PC-9 (cell line): ENCODE results near the gene BCAT1. TPM values are rescaled to one million over a fixed set of nuclear protein-coding genes. Genes with fewer than 3 reads are reported as not detected.

Source experiments
- BruUV-seq: library from RNA; stranded (reverse); fragments of 400-500 nt; replicated peaks from 2 replicates; lab custom pipeline; 2021; lab: Mats Ljungman, UMichigan
- CTCF ChIA-PET: fragments of 300-600 bp; sonication (Branson Sonifier 250); formaldehyde crosslinking; loops from one replicate; lab custom pipeline; 2022; ENCODE audit warnings: antibody characterized with exemption; lab: Charles Lee
- POLR2A ChIA-PET: fragments of 300-600 bp; sonication (Branson Sonifier 250); formaldehyde crosslinking; loops from one replicate; lab custom pipeline; 2022; ENCODE audit warnings: antibody characterized with exemption; ENCODE audit not compliant: unreplicated experiment; lab: Charles Lee
- DNase-seq, 2 experiments: peaks; one replicate each; pipeline versions ENCODE4 v3.0.0 to v3.0.0-alpha.2; 2015 to 2022; ENCODE audit warnings: mixed read lengths in 1 of 2
- H2AFZ ChIP-seq: fragments of 200-600 bp; sonication (generic); 2 replicates; pipeline ENCODE4 v1.8.1; 2017; ENCODE audit warnings: antibody characterized with exemption
- H3F3A ChIP-seq: fragments of 200-600 bp; sonication (generic); 2 replicates; pipeline ENCODE4 v1.8.1; 2017; ENCODE audit warnings: antibody characterized with exemption, mild to moderate bottlenecking, low read depth; ENCODE audit not compliant: insufficient read depth
- H3K27ac ChIP-seq: fragments of 200-600 bp; sonication (generic); 2 replicates; pipeline ENCODE4 v1.6.1; 2016; ENCODE audit warnings: mixed run types
- H3K27me3 ChIP-seq: fragments of 200-600 bp; sonication (generic); 2 replicates; pipeline ENCODE4 v1.6.1; 2016; ENCODE audit warnings: low read depth, mixed run types; ENCODE audit not compliant: insufficient read depth
- H3K36me3 ChIP-seq: fragments of 200-600 bp; sonication (generic); 2 replicates; pipeline ENCODE4 v1.6.1; 2016; ENCODE audit warnings: low read depth, mixed run types
- H3K4me1 ChIP-seq: fragments of 200-600 bp; sonication (generic); replicated peaks from 2 replicates; pipeline ENCODE4 v1.6.1; 2016; ENCODE audit warnings: mixed run types; ENCODE audit not compliant: insufficient read depth
- H3K4me2 ChIP-seq: fragments of 200-600 bp; sonication (generic); 2 replicates; pipeline ENCODE4 v1.6.1; 2017; ENCODE audit warnings: mixed run types
- H3K4me3 ChIP-seq: fragments of 200-600 bp; sonication (generic); 2 replicates; pipeline ENCODE4 v1.6.1; 2016; ENCODE audit warnings: mixed run types
- H3K79me2 ChIP-seq: fragments of 200-600 bp; sonication (generic); 2 replicates; pipeline ENCODE4 v1.6.1; 2017; ENCODE audit warnings: low read depth, mixed run types
- H3K9me2 ChIP-seq: fragments of 200-600 bp; sonication (generic); 2 replicates; pipeline ENCODE4 v1.8.1; 2017; ENCODE audit warnings: mild to moderate bottlenecking; ENCODE audit not compliant: insufficient read depth
- H3K9me3 ChIP-seq: fragments of 200-600 bp; sonication (generic); 2 replicates; pipeline ENCODE4 v1.8.1; 2016; ENCODE audit warnings: low read depth; ENCODE audit not compliant: insufficient read depth
- H4K20me1 ChIP-seq: fragments of 200-600 bp; sonication (generic); 2 replicates; pipeline ENCODE4 v1.8.1; 2017; ENCODE audit not compliant: insufficient read depth
- CTCF ChIP-seq: fragments of 200-600 bp; sonication (generic); conservative IDR thresholded peaks from 2 replicates; pipeline ENCODE4 v1.6.1; 2017; ENCODE audit warnings: mixed run types, antibody characterized with exemption, mild to moderate bottlenecking, moderate library complexity
- EZH2 ChIP-seq: fragments of 200-600 bp; sonication (generic); IDR thresholded peaks from 2 replicates; pipeline ENCODE4 v1.8.0; 2017; ENCODE audit warnings: antibody characterized with exemption, low read depth
- intact Hi-C: fragments of 100-400 bp; cut with micrococcal nuclease; formaldehyde crosslinking; loops from one replicate; pipeline ENCODE4 v1.10.0; 2022; ENCODE audit not compliant: unreplicated experiment
- total RNA-seq: library from RNA; stranded (reverse); gene quantifications from 2 replicates; pipeline ENCODE4 v1.2.3, GENCODE V29; 2021

Gene BCAT1
- total RNA-seq, 1 experiment from 2014 or later = 78.6 TPM

- Histone ChIP-seq H3K79me2 (no peaks in the 10 kb centered on the region), H3K4me3 (no peak overlapping the region), H3K9me2 (no peaks in the 10 kb centered on the region), H3F3A (no peaks in the 10 kb centered on the region), H3K27me3 (no peaks in the 10 kb centered on the region), H3K4me2 (no peak overlapping the region), H3K9me3 (no peaks in the 10 kb centered on the region), H3K27ac (no peak overlapping the region), H4K20me1 (no peaks in the 10 kb centered on the region), H3K36me3 (no peaks in the 10 kb centered on the region), H2AFZ (no peak overlapping the region), H3K4me1 (no peaks in the 10 kb centered on the region)
- no peak for DNase-seq
- BruUV-seq = no TSS peak
- POLR2A ChIA-PET = no interaction called here
- no peak for TF ChIP-seq CTCF
- no peak for TF ChIP-seq EZH2
- intact Hi-C loops = loop anchor here (5.0 kb wide), 1 partner anchor 1570 kb away; no protein-coding TSS in a partner anchor
- CTCF ChIA-PET = no interaction called here
Measured at GRCh38 chr12:24776861-24777260, 172.0 kb downstream of the BCAT1 start.

- Histone ChIP-seq H3K9me3 (no peaks in the 10 kb centered on the region), H3F3A (no peaks in the 10 kb centered on the region), H3K4me1 (no peaks in the 10 kb centered on the region), H3K79me2 (no peaks in the 10 kb centered on the region), H4K20me1 (no peaks in the 10 kb centered on the region), H3K4me3 (no peak overlapping the region), H3K27ac (no peak overlapping the region), H2AFZ (no peak overlapping the region), H3K9me2 (no peaks in the 10 kb centered on the region), H3K27me3 (no peaks in the 10 kb centered on the region), H3K4me2 (no peak overlapping the region), H3K36me3 (no peaks in the 10 kb centered on the region)
- TF ChIP-seq EZH2 (no peak), CTCF (no peak)
- intact Hi-C loops = loop anchor here (5.0 kb wide), 1 partner anchor 1568 kb away; no protein-coding TSS in a partner anchor
- BruUV-seq = no TSS peak
- POLR2A ChIA-PET = no interaction called here
- DNase-seq = no peak
- CTCF ChIA-PET = no interaction called here
Measured at GRCh38 chr12:24775073-24775472, 173.8 kb downstream of the BCAT1 start.

- Histone ChIP-seq H3K36me3 (no peaks in the 10 kb centered on the region), H3K27me3 (no peaks in the 10 kb centered on the region), H3K4me2 (no peak overlapping the region), H2AFZ (no peak overlapping the region), H3F3A (no peaks in the 10 kb centered on the region), H3K79me2 (no peaks in the 10 kb centered on the region), H4K20me1 (no peaks in the 10 kb centered on the region), H3K27ac (no peak overlapping the region), H3K4me1 (no peaks in the 10 kb centered on the region), H3K9me3 (no peaks in the 10 kb centered on the region), H3K9me2 (no peaks in the 10 kb centered on the region), H3K4me3 (no peak overlapping the region)
- POLR2A ChIA-PET = no interaction called here
- TF ChIP-seq EZH2 (no peak), CTCF (no peak)
- CTCF ChIA-PET = no interaction called here
- BruUV-seq = no TSS peak
- intact Hi-C loops = no loop called here
- DNase-seq = no peak
Measured at GRCh38 chr12:24773996-24774395, 174.9 kb downstream of the BCAT1 start.
